Kidney epithelial cell (primary cell): ENCODE results near the gene KRTAP22-1. TPM values are rescaled to one million over a fixed set of nuclear protein-coding genes. Genes with fewer than 3 reads are reported as not detected.

Source experiments
- DNase-seq: peaks from one replicate; pipeline ENCODE4 v3.0.0-alpha.2; 2010; ENCODE audit warnings: low read depth
- H3K27me3 ChIP-seq: 2 replicates; pipeline ENCODE4 v1.6.0; 2011; ENCODE audit warnings: low read length; ENCODE audit not compliant: control insufficient read depth, insufficient read depth
- H3K36me3 ChIP-seq: 2 replicates; pipeline ENCODE4 v1.5.1; 2011; ENCODE audit warnings: low read length; ENCODE audit not compliant: control insufficient read depth, insufficient read depth
- H3K4me3 ChIP-seq: 2 replicates; pipeline ENCODE4 v1.5.1; 2011; ENCODE audit warnings: low read depth, mild to moderate bottlenecking, control low read depth, low read length
- total RNA-seq: library from RNA; depleted of rRNA; stranded (reverse); fragments of >200 nt; gene quantifications from 2 replicates; pipeline ENCODE4 v1.2.3, GENCODE V29; 2015
- TF ChIP-seq, protein P1 (sequence below): IDR thresholded peaks from 2 replicates; pipeline ENCODE4 v1.5.1; 2011; ENCODE audit warnings: mild to moderate bottlenecking, moderate library complexity, low read length, control low read depth, inconsistent platforms; ENCODE audit not compliant: insufficient read depth, poor library complexity, severe bottlenecking

Gene KRTAP22-1
- total RNA-seq, 1 donor from 2014 or later: not detected

DNA sequence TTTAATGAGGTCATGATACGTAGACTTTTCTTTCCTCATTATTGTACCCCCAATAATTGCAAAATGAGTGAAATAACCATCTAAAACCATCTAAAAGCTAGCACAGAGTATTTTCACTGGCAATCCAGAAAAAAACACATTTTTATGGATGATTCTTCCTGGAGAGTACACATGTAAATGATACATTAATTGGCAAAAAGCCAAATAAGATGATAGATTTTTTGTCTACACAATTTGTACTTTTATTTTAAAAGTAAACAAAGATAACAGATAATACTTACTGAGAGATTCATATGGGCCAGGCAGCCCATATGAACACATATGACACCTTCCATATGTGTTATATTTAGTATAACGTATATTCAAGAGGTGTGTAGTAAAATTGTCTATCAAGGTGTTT lies 37.3 kb upstream of the KRTAP22-1 start:
- no peak for DNase-seq
- TF ChIP-seq, protein P1, sequence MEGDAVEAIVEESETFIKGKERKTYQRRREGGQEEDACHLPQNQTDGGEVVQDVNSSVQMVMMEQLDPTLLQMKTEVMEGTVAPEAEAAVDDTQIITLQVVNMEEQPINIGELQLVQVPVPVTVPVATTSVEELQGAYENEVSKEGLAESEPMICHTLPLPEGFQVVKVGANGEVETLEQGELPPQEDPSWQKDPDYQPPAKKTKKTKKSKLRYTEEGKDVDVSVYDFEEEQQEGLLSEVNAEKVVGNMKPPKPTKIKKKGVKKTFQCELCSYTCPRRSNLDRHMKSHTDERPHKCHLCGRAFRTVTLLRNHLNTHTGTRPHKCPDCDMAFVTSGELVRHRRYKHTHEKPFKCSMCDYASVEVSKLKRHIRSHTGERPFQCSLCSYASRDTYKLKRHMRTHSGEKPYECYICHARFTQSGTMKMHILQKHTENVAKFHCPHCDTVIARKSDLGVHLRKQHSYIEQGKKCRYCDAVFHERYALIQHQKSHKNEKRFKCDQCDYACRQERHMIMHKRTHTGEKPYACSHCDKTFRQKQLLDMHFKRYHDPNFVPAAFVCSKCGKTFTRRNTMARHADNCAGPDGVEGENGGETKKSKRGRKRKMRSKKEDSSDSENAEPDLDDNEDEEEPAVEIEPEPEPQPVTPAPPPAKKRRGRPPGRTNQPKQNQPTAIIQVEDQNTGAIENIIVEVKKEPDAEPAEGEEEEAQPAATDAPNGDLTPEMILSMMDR: no peak
- no peaks in the 10 kb centered on the region for H3K27me3 ChIP-seq
- no peak overlapping the region for H3K4me3 ChIP-seq
- H3K36me3 ChIP-seq: no peaks in the 10 kb centered on the region

DNA sequence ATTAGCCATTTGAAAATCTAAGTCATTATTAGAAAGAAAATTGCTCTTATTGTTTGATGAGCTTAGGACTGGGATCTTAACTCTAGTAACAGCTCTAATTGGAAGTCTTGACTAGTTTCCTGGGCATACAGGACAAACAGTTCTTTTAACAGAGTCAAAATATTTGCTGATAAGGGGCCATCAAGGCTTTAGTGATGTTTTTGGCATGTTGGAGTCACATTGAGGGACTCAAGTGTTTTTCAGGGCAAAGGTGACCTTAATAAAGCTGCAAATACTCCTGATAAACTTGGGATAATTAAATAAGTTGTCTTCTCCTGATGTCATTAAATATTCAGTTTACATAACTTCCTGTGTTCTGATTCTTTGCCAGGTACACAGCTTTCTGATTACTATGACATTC lies 33.3 kb upstream of the KRTAP22-1 start:
- no peaks in the 10 kb centered on the region for H3K36me3 ChIP-seq
- no peaks in the 10 kb centered on the region for H3K27me3 ChIP-seq
- DNase-seq: no peak
- no peak overlapping the region for H3K4me3 ChIP-seq
- TF ChIP-seq, protein P1: no peak

DNA sequence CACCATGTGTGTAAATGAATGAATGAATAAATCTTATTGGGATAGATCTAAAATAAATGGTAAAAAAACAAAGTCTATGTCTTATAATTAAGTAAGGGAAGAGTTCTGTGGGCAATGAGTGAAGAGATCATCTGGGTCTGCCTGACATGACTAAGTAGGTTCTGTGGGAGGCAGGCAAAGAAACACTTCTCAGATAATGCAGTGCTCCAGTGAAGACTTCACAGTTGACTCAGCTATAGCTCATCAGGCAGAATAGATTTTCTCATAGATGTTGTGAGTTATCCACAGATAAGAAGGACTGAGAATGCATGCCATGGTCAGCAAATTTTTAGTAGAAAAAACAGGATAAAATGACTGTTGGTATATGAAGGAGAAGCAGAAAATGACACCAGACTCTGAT lies 23.1 kb upstream of the KRTAP22-1 start:
- no peaks in the 10 kb centered on the region for H3K36me3 ChIP-seq
- TF ChIP-seq, protein P1: no peak
- no peak overlapping the region for H3K4me3 ChIP-seq
- DNase-seq: no peak
- no peaks in the 10 kb centered on the region for H3K27me3 ChIP-seq

DNA sequence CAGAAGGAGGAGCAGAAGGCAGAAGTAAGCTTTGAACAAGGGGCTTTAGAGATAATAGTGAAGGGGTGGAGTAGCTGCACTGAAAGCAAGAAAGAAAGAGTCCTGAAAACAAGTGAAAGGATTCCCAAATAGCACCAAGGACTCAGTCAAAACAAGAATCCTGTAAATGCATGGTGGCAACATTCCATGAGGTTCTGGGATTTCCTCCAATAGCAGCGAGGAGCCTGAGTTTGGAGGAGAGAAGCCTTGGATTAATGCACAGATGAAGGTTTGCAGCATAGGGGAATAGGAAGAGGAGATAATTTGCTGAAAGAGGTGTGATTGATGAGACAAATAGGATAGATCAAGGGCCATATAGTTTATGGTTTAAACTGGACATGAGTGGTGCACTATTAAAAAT lies 21.5 kb upstream of the KRTAP22-1 start:
- Histone ChIP-seq H3K4me3 (no peak overlapping the region), H3K36me3 (no peaks in the 10 kb centered on the region), H3K27me3 (no peaks in the 10 kb centered on the region)
- TF ChIP-seq, protein P1: no peak
- no peak for DNase-seq

DNA sequence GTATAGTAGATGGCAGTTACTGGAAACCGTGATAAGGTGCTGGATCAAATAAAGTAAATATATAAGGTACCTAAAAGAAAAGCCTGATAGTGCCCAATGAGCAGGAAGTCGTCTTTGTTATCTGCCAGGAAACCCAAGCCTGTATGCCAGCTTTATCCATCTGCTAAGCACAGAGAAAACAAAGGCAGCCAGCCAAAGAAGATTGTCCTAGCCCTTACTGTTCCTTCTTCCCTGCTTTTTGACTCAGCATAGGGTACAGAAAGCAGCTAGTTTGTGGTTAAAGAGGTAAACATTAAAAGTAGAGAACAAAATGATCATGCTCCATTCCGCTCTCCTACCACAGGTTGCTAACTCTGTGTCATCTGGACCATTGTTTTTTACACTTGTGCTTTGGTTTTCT lies 20.8 kb upstream of the KRTAP22-1 start:
- Histone ChIP-seq H3K27me3 (no peaks in the 10 kb centered on the region), H3K36me3 (no peaks in the 10 kb centered on the region), H3K4me3 (no peak overlapping the region)
- TF ChIP-seq, protein P1: no peak
- no peak for DNase-seq

DNA sequence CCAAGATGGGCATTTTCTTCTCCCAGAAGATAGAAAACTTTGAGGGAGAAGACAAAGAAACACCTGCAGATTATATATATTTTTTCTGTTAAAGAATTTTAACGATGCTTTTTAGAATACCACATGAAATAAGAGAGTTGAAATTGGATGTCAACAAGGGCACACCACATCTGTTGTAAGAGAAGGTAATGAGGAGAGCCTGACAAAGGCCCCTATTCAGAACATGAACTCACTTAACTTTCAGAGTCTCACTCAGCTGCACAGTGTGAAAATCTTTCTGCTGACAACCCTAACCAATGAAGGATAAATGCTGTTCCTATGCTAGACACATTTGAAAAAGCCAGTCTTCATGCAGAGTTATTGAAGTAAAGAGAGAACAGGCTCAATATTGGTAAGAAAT lies 18.0 kb upstream of the KRTAP22-1 start:
- Histone ChIP-seq H3K27me3 (no peaks in the 10 kb centered on the region), H3K36me3 (no peaks in the 10 kb centered on the region), H3K4me3 (no peak overlapping the region)
- TF ChIP-seq, protein P1: no peak
- no peak for DNase-seq
